Smooth muscle cell (in vitro differentiated cells): ENCODE results near the gene ASPHD1. TPM values are rescaled to one million over a fixed set of nuclear protein-coding genes. Genes with fewer than 3 reads are reported as not detected.
A peak's percentile ranks its signal among the peaks of the same experiment; 100 is the strongest.

Experiments
- DNase-seq: peaks from one replicate; lab custom pipeline; 2025; ENCODE audit not compliant: unreplicated experiment; lab: John Stamatoyannopoulos, UW
- H2AFZ ChIP-seq: fragments of 200-600 bp; sonication (generic); 2 replicates; pipeline ENCODE4 v1.6.0; 2016; ENCODE audit warnings: antibody characterized with exemption, low read depth, mild to moderate bottlenecking
- H3F3A ChIP-seq: fragments of 200-600 bp; sonication (generic); 2 replicates; pipeline ENCODE4 v1.6.0; 2017; ENCODE audit warnings: antibody characterized with exemption, low read depth
- H3K27ac ChIP-seq: fragments of 200-600 bp; sonication (generic); 2 replicates; pipeline ENCODE4 v1.5.1; 2016; ENCODE audit warnings: low read depth, mild to moderate bottlenecking
- H3K27me3 ChIP-seq: fragments of 200-600 bp; sonication (generic); 2 replicates; pipeline ENCODE4 v1.6.1; 2016; ENCODE audit warnings: low read depth, mild to moderate bottlenecking
- H3K36me3 ChIP-seq: fragments of 200-600 bp; sonication (generic); 2 replicates; pipeline ENCODE4 v1.5.1; 2016; ENCODE audit warnings: low read depth
- H3K4me1 ChIP-seq: fragments of 200-600 bp; sonication (generic); 2 replicates; pipeline ENCODE4 v1.5.1; 2016; ENCODE audit warnings: low read depth
- H3K4me2 ChIP-seq: fragments of 200-600 bp; sonication (generic); 2 replicates; pipeline ENCODE4 v1.6.0; 2016; ENCODE audit warnings: mild to moderate bottlenecking
- H3K4me3 ChIP-seq: fragments of 200-600 bp; sonication (generic); 2 replicates; pipeline ENCODE4 v1.5.1; 2016; ENCODE audit warnings: mild to moderate bottlenecking
- H3K79me2 ChIP-seq: fragments of 200-600 bp; sonication (generic); 2 replicates; pipeline ENCODE4 v1.6.0; 2016; ENCODE audit warnings: low read depth, mild to moderate bottlenecking
- H3K9ac ChIP-seq: fragments of 200-600 bp; sonication (generic); 2 replicates; pipeline ENCODE4 v1.6.0; 2016; ENCODE audit warnings: low read depth
- H3K9me3 ChIP-seq: fragments of 200-600 bp; sonication (generic); replicated peaks from 2 replicates; pipeline ENCODE4 v1.5.1; 2016; ENCODE audit warnings: low read depth
- H4K20me1 ChIP-seq: fragments of 200-600 bp; sonication (generic); 2 replicates; pipeline ENCODE4 v1.6.0; 2016; ENCODE audit warnings: low read depth
- WGBS: methylation state at CpG from one replicate; pipeline ENCODE4 v1.1.7; 2016; ENCODE audit warnings: low lambda C conversion rate; 5-methylcytosine and 5-hydroxymethylcytosine counted together
- polyA plus RNA-seq: library from polyadenylated mRNA; unstranded; fragments of >200 nt; fragmentation: Nextera tagmentation; extraction: Ambion mirVana; gene quantifications from 2 replicates; pipeline ENCODE4 v1.2.1, GENCODE V29; 2016
- total RNA-seq: library from RNA; depleted of rRNA; stranded (reverse); fragments of >200 nt; gene quantifications from 2 replicates; pipeline ENCODE4 v1.2.3, GENCODE V29; 2014
- TF ChIP-seq, protein P1 (sequence below): fragments of 200-600 bp; sonication (generic); IDR thresholded peaks from 2 replicates; pipeline ENCODE4 v1.5.1; 2017; ENCODE audit warnings: borderline replicate concordance, mild to moderate bottlenecking, antibody characterized with exemption; ENCODE audit not compliant: insufficient read depth, poor library complexity, severe bottlenecking

Gene ASPHD1
- total and polyA plus RNA-seq, 2 experiments from 2014 or later = 4.1 to 28.8 TPM

DNA sequence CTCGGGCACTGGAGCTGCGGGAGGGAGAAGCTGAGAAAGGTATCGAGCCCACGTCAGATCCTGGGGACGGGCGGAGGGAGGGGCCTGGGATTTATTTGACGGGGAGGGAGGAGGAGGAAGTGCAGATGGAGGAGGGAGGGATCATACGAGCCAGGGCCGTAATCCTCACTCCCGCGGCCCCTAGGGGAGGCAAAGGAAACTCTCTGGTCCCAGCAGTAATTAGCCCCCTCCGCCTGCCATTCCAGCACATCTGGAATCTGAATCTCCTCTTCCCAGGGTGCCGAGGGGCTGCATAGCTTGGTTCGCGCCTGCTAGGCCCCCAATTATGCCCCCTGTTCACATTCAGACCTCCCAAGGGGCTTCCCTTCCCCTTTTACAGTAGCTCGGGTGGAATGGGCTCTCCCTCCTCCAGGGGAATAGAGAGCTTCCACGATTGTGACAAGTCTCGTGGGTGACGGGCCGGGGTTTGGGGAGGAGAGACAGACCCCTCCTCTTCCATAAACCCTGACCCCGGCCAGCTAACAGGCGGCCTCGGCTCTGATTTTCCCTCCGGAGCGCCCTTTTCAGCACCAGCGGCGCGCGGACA is 679 bp upstream of the ASPHD1 start, which contains the start of gene SEZ6L2:
Gene SEZ6L2 (minus strand): TSS at position 35 of the 586 bp plus-strand sequence. CDS start 531 bp downstream, outside the sequence.
- H4K20me1 ChIP-seq = peaks cover 3% of the 10 kb centered on the region
- H3K4me1 ChIP-seq = no peaks in the 10 kb centered on the region
- peak within 1 kb of the TSS; percentile 85 for H3K4me3 ChIP-seq
- H3F3A ChIP-seq = no peaks in the 10 kb centered on the region
- no peaks in the 10 kb centered on the region for H3K27me3 ChIP-seq
- TF ChIP-seq, protein P1, sequence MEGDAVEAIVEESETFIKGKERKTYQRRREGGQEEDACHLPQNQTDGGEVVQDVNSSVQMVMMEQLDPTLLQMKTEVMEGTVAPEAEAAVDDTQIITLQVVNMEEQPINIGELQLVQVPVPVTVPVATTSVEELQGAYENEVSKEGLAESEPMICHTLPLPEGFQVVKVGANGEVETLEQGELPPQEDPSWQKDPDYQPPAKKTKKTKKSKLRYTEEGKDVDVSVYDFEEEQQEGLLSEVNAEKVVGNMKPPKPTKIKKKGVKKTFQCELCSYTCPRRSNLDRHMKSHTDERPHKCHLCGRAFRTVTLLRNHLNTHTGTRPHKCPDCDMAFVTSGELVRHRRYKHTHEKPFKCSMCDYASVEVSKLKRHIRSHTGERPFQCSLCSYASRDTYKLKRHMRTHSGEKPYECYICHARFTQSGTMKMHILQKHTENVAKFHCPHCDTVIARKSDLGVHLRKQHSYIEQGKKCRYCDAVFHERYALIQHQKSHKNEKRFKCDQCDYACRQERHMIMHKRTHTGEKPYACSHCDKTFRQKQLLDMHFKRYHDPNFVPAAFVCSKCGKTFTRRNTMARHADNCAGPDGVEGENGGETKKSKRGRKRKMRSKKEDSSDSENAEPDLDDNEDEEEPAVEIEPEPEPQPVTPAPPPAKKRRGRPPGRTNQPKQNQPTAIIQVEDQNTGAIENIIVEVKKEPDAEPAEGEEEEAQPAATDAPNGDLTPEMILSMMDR = peak; percentile 22
- H3K36me3 ChIP-seq = no peaks in the 10 kb centered on the region
- H3K9ac ChIP-seq = peak within 1 kb of the TSS; percentile 68
- peaks cover 23% of the 10 kb centered on the region for H3K79me2 ChIP-seq
- H2AFZ ChIP-seq = peak within 1 kb of the TSS; percentile 80
- WGBS = under 1% methylated on average over 26 of the region's 29 CpGs
- H3K9me3 ChIP-seq = no peaks in the 10 kb centered on the region
- peak within 1 kb of the TSS; percentile 99 for H3K4me2 ChIP-seq
- H3K27ac ChIP-seq = peak within 1 kb of the TSS; percentile 85
- peak; percentile 85 for DNase-seq

- Histone ChIP-seq H3K4me1 (no peaks in the 10 kb centered on the region), H3K27ac (peak overlapping the region; percentile 85), H3K4me2 (peak overlapping the region; percentile 99), H4K20me1 (peaks cover 3% of the 10 kb centered on the region), H3K4me3 (peak overlapping the region; percentile 85), H3K36me3 (no peaks in the 10 kb centered on the region), H3K27me3 (no peaks in the 10 kb centered on the region), H3K79me2 (peaks cover 23% of the 10 kb centered on the region), H2AFZ (peak overlapping the region; percentile 80), H3K9ac (peak overlapping the region; percentile 60), H3K9me3 (no peaks in the 10 kb centered on the region), H3F3A (no peaks in the 10 kb centered on the region)
- DNase-seq = no peak
- 45% methylated on average over 26 of the region's 31 CpGs for WGBS
- TF ChIP-seq, protein P1 = no peak
These were observed 759 bp downstream of the ASPHD1 start for GRCh38 chr16:29900888-29901606.

DNA sequence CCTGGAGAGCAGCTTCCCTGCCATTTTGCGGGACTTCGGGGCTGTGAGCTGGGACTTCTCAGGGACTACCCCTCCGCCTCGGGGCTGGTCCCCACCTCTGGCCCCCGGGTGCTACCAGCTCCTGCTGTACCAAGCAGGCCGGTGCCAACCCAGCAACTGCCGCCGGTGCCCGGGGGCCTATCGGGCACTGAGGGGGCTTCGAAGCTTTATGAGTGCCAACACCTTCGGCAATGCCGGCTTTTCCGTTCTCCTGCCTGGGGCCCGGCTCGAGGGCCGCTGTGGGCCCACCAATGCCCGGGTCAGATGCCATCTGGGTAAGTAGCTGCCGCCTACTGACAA is 1.3 kb downstream of the ASPHD1 start:
- no peaks in the 10 kb centered on the region for H3K4me1 ChIP-seq
- peak overlapping the region; percentile 85 for H3K4me3 ChIP-seq
- peak overlapping the region; percentile 60 for H3K9ac ChIP-seq
- 91% methylated on average over 19 of the region's 19 CpGs for WGBS
- no peaks in the 10 kb centered on the region for H3K27me3 ChIP-seq
- no peak for DNase-seq
- H3K9me3 ChIP-seq = no peaks in the 10 kb centered on the region
- H2AFZ ChIP-seq = no peak overlapping the region
- H3K79me2 ChIP-seq = peaks cover 23% of the 10 kb centered on the region
- TF ChIP-seq, protein P1 = no peak
- H3F3A ChIP-seq = no peaks in the 10 kb centered on the region
- H3K27ac ChIP-seq = peak overlapping the region; percentile 85
- H3K4me2 ChIP-seq = peak overlapping the region; percentile 99
- no peaks in the 10 kb centered on the region for H3K36me3 ChIP-seq
- H4K20me1 ChIP-seq = peaks cover 3% of the 10 kb centered on the region
